Peyer's patch (tissue), 4 donors: Measurements from ENCODE around the gene AMZ1. TPM values are rescaled to one million over a fixed set of nuclear protein-coding genes. Genes with fewer than 3 reads are reported as not detected.
A peak's percentile ranks its signal among the peaks of the same experiment; 100 is the strongest.
"Not testable (repeated sequence)": the region's sequence is repeated elsewhere in the genome, so short reads cannot be mapped to it uniquely, and the experiment has no call there.

Experiments
- DNase-seq, 3 donors: peaks; one replicate each; pipeline ENCODE4 v3.0.0-alpha.2; 2017 to 2019
- H3K27ac ChIP-seq, 4 donors: fragments of 200-600 bp; sonication (generic); one replicate each; pipeline ENCODE4 v1.5.1; 2016 to 2019
- H3K27me3 ChIP-seq, 2 donors: fragments of 200-600 bp; sonication (generic); one replicate each; pipeline ENCODE4 v1.5.1; 2019
- H3K36me3 ChIP-seq, 3 donors: fragments of 200-600 bp; sonication (generic); one replicate each; pipeline ENCODE4 v1.5.1; 2016 to 2019
- H3K4me1 ChIP-seq, 4 donors: fragments of 200-600 bp; sonication (generic); one replicate each; pipeline ENCODE4 v1.5.1; 2016 to 2019
- H3K4me3 ChIP-seq, 4 donors: fragments of 200-600 bp; sonication (generic); 1 replicate in 3 of 4; 2 replicates in 1 of 4; pipeline ENCODE4 v1.5.1; 2016 to 2019; ENCODE audit warnings: mild to moderate bottlenecking in 1 of 4
- H3K9me3 ChIP-seq, 4 donors: fragments of 200-600 bp; sonication (generic); one replicate each; pipeline ENCODE4 v1.5.1; 2016 to 2019; ENCODE audit warnings: mild to moderate bottlenecking in 1 of 4
- CTCF ChIP-seq, 6 experiments: fragments of 450-650 bp in 4 of 6; fragments of 200-600 bp in 2 of 6; sonication (generic) in 1 of 6; IDR thresholded peaks; one replicate each; pipeline ENCODE4 v1.5.1; 2017 to 2019; ENCODE audit warnings: antibody characterized with exemption in 6 of 6, mild to moderate bottlenecking in 3 of 6, moderate library complexity in 1 of 6
- POLR2A ChIP-seq, 2 donors: fragments of 450-650 bp; IDR thresholded peaks; one replicate each; pipeline ENCODE4 v1.5.1; 2017; ENCODE audit warnings: antibody characterized with exemption in 2 of 2, mild to moderate bottlenecking in 2 of 2, moderate library complexity in 2 of 2
- total RNA-seq, 4 donors: library from RNA; depleted of rRNA; stranded (reverse); fragments of >200 nt; gene quantifications; one replicate each; pipeline ENCODE4 v1.1.0, GENCODE V29; 2016

Gene AMZ1
- total RNA-seq, 4 donors from 2014 or later: 0.67 TPM; not detected in 3

GRCh38 chr7:2738766-2739549 lies 51.0 kb downstream of the AMZ1 start:
- Histone ChIP-seq H3K4me1 (peaks cover 0 to 14% (median 2%) of the 10 kb centered on the region in 4 donors), H3K4me3 (no peak overlapping the region), H3K27me3 (no peaks in the 10 kb centered on the region), H3K36me3 (no peaks in the 10 kb centered on the region), H3K9me3 (no peaks in the 10 kb centered on the region), H3K27ac (no peak overlapping the region)
- TF ChIP-seq POLR2A (IDR thresholded peaks at IDR 0.05) (no peak), CTCF (IDR thresholded peaks at IDR 0.05) (no peak)
- DNase-seq: peak in 2 of 3 donors; percentile 11 to 36

- DNase-seq, H3K36me3 ChIP-seq, H3K4me1 ChIP-seq, H3K27ac ChIP-seq, H3K4me3 ChIP-seq, H3K27me3 ChIP-seq, H3K9me3 ChIP-seq: not testable (repeated sequence)
These were observed 55.7 kb downstream of the AMZ1 start for GRCh38 chr7:2743523-2744185.

- not testable (repeated sequence) for H3K36me3 ChIP-seq
These were observed 60.7 kb downstream of the AMZ1 start for GRCh38 chr7:2748684-2749083.

GRCh38 chr7:2750004-2750407 lies 62.0 kb downstream of the AMZ1 start:
- Histone ChIP-seq H3K36me3 (no peaks in the 10 kb centered on the region), H3K9me3 (no peaks in the 10 kb centered on the region), H3K4me3 (no peak overlapping the region), H3K27me3 (no peaks in the 10 kb centered on the region), H3K27ac (no peak overlapping the region), H3K4me1 (no peaks in the 10 kb centered on the region)
- TF ChIP-seq POLR2A (IDR thresholded peaks at IDR 0.05): no peak
- no peak for DNase-seq

More at GRCh38 chr7:2748684-2749083, 60.7 kb downstream of the AMZ1 start:
- H3K4me3 ChIP-seq, H3K4me1 ChIP-seq, H3K27me3 ChIP-seq, DNase-seq, H3K27ac ChIP-seq, H3K9me3 ChIP-seq: not testable (repeated sequence)

DNA sequence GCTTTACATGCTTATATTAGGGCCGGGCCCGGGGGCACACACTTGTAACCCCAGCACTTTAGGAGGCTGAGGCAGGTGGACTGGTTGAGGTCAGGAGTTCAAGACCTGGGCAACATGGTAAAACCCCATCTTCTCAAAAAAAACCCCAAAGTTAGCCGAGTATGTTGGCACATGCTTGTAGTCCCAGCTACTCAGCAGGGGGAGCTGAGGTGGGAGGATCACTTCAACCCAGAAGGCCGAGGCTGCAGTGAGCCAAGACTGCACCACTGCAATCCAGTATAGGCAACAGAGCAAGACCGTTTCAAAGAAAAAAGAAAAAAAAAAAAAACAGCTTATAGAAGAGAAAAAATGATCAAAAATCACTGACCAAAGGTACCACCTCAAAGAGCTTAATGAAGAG lies 63.1 kb downstream of the AMZ1 start:
- Histone ChIP-seq H3K27ac (no peak overlapping the region), H3K4me3 (no peak overlapping the region)

GRCh38 chr7:2753148-2753547 lies 65.1 kb downstream of the AMZ1 start:
- no peaks in the 10 kb centered on the region for H3K27me3 ChIP-seq
- H3K9me3 ChIP-seq: no peaks in the 10 kb centered on the region
- H3K27ac ChIP-seq: no peak overlapping the region
- H3K4me3 ChIP-seq: no peak overlapping the region
- H3K4me1 ChIP-seq: peaks cover 0 to 6% (median under 1%) of the 10 kb centered on the region in 4 donors
- DNase-seq: no peak
- TF ChIP-seq POLR2A (IDR thresholded peaks at IDR 0.05): no peak
- TF ChIP-seq CTCF (IDR thresholded peaks at IDR 0.05): no peak
- H3K36me3 ChIP-seq: no peaks in the 10 kb centered on the region

More for the DNA sequence above, 63.1 kb downstream of the AMZ1 start:
- no peak for DNase-seq
- TF ChIP-seq POLR2A (IDR thresholded peaks at IDR 0.05) (no peak), CTCF (IDR thresholded peaks at IDR 0.05) (no peak)
- no peaks in the 10 kb centered on the region for H3K36me3 ChIP-seq
- no peaks in the 10 kb centered on the region for H3K27me3 ChIP-seq
- H3K4me1 ChIP-seq: no peaks in the 10 kb centered on the region
- no peaks in the 10 kb centered on the region for H3K9me3 ChIP-seq

- H3K9me3 ChIP-seq: no peaks in the 10 kb centered on the region
- TF ChIP-seq POLR2A (IDR thresholded peaks at IDR 0.05): no peak
- TF ChIP-seq CTCF (IDR thresholded peaks at IDR 0.05): no peak
- H3K36me3 ChIP-seq: no peaks in the 10 kb centered on the region
- H3K27ac ChIP-seq: no peak overlapping the region
- H3K4me3 ChIP-seq: no peak overlapping the region
- H3K4me1 ChIP-seq: peaks cover 0 to 16% (median 6%) of the 10 kb centered on the region in 4 donors
- DNase-seq: no peak
- H3K27me3 ChIP-seq: no peaks in the 10 kb centered on the region
These were observed 66.1 kb downstream of the AMZ1 start for GRCh38 chr7:2754086-2754485.
